CD4-positive, CD25-positive, alpha-beta regulatory T cell (primary cell): Measurements from ENCODE around the gene MED13L. TPM values are rescaled to one million over a fixed set of nuclear protein-coding genes. Genes with fewer than 3 reads are reported as not detected.
A peak's percentile ranks its signal among the peaks of the same experiment; 100 is the strongest.

Experiments
- ATAC-seq, 2 donors: fragments of 150-1000 bp; cut with Tn5 transposase; one replicate each; pipeline ENCODE4 v1.10.0; 2021; ENCODE audit warnings: low read depth in 2 of 2, moderate number of reproducible peaks in 2 of 2, moderate library complexity in 1 of 2
- DNase-seq, 3 donors: peaks; one replicate each; pipeline versions ENCODE4 v3.0.0 to v3.0.0-alpha.2; 2012 to 2022; ENCODE audit warnings: mixed read lengths in 1 of 3
- H3K27ac ChIP-seq: one replicate; pipeline ENCODE4 v1.7.0; 2013; ENCODE audit warnings: mild to moderate bottlenecking, low read length; ENCODE audit not compliant: insufficient read depth, poor library complexity, severe bottlenecking
- H3K27me3 ChIP-seq: one replicate; pipeline ENCODE4 v1.7.0; 2013; ENCODE audit warnings: low read length; ENCODE audit not compliant: control insufficient read depth, insufficient read depth
- H3K36me3 ChIP-seq: one replicate; pipeline ENCODE4 v1.7.0; 2013; ENCODE audit warnings: mild to moderate bottlenecking, low read length, moderate library complexity; ENCODE audit not compliant: control insufficient read depth, insufficient read depth
- H3K4me1 ChIP-seq: 2 replicates; pipeline ENCODE4 v1.7.0; 2013; ENCODE audit warnings: mild to moderate bottlenecking, low read length; ENCODE audit not compliant: insufficient read depth, control insufficient read depth, poor library complexity, severe bottlenecking
- H3K4me3 ChIP-seq: one replicate; pipeline ENCODE4 v1.7.0; 2013; ENCODE audit warnings: low read depth, mild to moderate bottlenecking, low read length, moderate library complexity
- H3K9me3 ChIP-seq, 2 experiments: 1 replicate in 1 of 2; 2 replicates in 1 of 2; pipeline ENCODE4 v1.7.0; 2013; ENCODE audit warnings: low read length in 2 of 2, mild to moderate bottlenecking in 1 of 2, moderate library complexity in 1 of 2; ENCODE audit not compliant: control insufficient read depth in 2 of 2
- H3K27ac Mint-ChIP-seq, 3 donors: one replicate each; pipeline ENCODE4 v1.8.0; 2020 to 2022; ENCODE audit warnings: mild to moderate bottlenecking in 3 of 3, mixed read lengths in 3 of 3, moderate library complexity in 2 of 3
- H3K27me3 Mint-ChIP-seq: one replicate; pipeline ENCODE4 v1.8.0; 2022; ENCODE audit warnings: mild to moderate bottlenecking, mixed read lengths
- H3K36me3 Mint-ChIP-seq: one replicate; pipeline ENCODE4 v1.8.0; 2020; ENCODE audit warnings: mixed read lengths
- H3K4me1 Mint-ChIP-seq, 4 donors: one replicate each; pipeline ENCODE4 v1.8.0; 2020 to 2022; ENCODE audit warnings: mixed read lengths in 4 of 4, mild to moderate bottlenecking in 1 of 4
- H3K4me3 Mint-ChIP-seq, 4 donors: one replicate each; pipeline ENCODE4 v1.8.0; 2020 to 2022; ENCODE audit warnings: mild to moderate bottlenecking in 4 of 4, mixed read lengths in 4 of 4, moderate library complexity in 3 of 4
- H3K9me3 Mint-ChIP-seq, 7 donors: one replicate each; pipeline ENCODE4 v1.8.0; 2020 to 2022; ENCODE audit warnings: mixed read lengths in 7 of 7, mild to moderate bottlenecking in 3 of 7, moderate library complexity in 2 of 7
- polyA plus RNA-seq, 4 donors: library from polyadenylated mRNA; unstranded; fragments of 300-500 nt; fragmentation: Illumina TruSeq; gene quantifications; one replicate each; pipeline ENCODE4 v1.2.3, GENCODE V29; 2021
- total RNA-seq: library from RNA; stranded (reverse); gene quantifications from one replicate; pipeline ENCODE4 v1.2.3, GENCODE V29; 2022

MED13L gene
- total and polyA plus RNA-seq, 5 donors from 2014 or later, result 4.5 to 179 (median 7.0) TPM

- H3K27me3 Mint-ChIP-seq, result peaks cover 19% of the 10 kb centered on the region
These were observed 3.5 kb downstream of the MED13L start for GRCh38 chr12:116273813-116274550.

GRCh38 chr12:116267948-116268347, 9.5 kb downstream of the MED13L start:
- Histone ChIP-seq H3K9me3 (no peaks in the 10 kb centered on the region), H3K4me3 (no peak overlapping the region), H3K36me3 (no peaks in the 10 kb centered on the region), H3K27me3 (no peaks in the 10 kb centered on the region), H3K27ac (no peak overlapping the region), H3K4me1 (peaks cover 16% of the 10 kb centered on the region)
- Mint-ChIP-seq H3K36me3 (no peaks in the 10 kb centered on the region), H3K4me1 (peaks cover 0 to 37% (median 26%) of the 10 kb centered on the region in 4 donors), H3K9me3 (no peaks in the 10 kb centered on the region), H3K27me3 (no peaks in the 10 kb centered on the region), H3K4me3 (no peak overlapping the region), H3K27ac (no peak overlapping the region)
- DNase-seq, result no peak
- ATAC-seq, result no peak

More at GRCh38 chr12:116273813-116274550, 3.5 kb downstream of the MED13L start:
- H3K27ac ChIP-seq, result no peak overlapping the region
- H3K36me3 ChIP-seq, result no peaks in the 10 kb centered on the region
- no peaks in the 10 kb centered on the region for H3K9me3 ChIP-seq
- no peak for DNase-seq
- peaks cover 31% of the 10 kb centered on the region for H3K4me1 ChIP-seq
- no peak for ATAC-seq
- Mint-ChIP-seq H3K4me3 (peak overlapping the region; percentile 52 to 97 (median 60)), H3K9me3 (peaks cover 0 to 3% (median 0%) of the 10 kb centered on the region in 7 donors), H3K27ac (no peak overlapping the region), H3K36me3 (peaks cover 3% of the 10 kb centered on the region), H3K4me1 (peaks cover 20 to 59% (median 46%) of the 10 kb centered on the region in 4 donors)
- no peaks in the 10 kb centered on the region for H3K27me3 ChIP-seq
- H3K4me3 ChIP-seq, result peak overlapping the region; percentile 77

GRCh38 chr12:116266631-116267349, 10.7 kb downstream of the MED13L start:
- Histone ChIP-seq H3K27me3 (no peaks in the 10 kb centered on the region), H3K36me3 (no peaks in the 10 kb centered on the region), H3K27ac (no peak overlapping the region), H3K4me1 (peaks cover 16% of the 10 kb centered on the region), H3K4me3 (peak overlapping the region; percentile 0), H3K9me3 (no peaks in the 10 kb centered on the region)
- H3K4me1 Mint-ChIP-seq, result peaks cover 1 to 40% (median 28%) of the 10 kb centered on the region in 4 donors
- DNase-seq, result no peak
- H3K4me3 Mint-ChIP-seq, result no peak overlapping the region
- no peaks in the 10 kb centered on the region for H3K9me3 Mint-ChIP-seq
- H3K36me3 Mint-ChIP-seq, result no peaks in the 10 kb centered on the region
- H3K27me3 Mint-ChIP-seq, result no peaks in the 10 kb centered on the region
- no peak for ATAC-seq
- H3K27ac Mint-ChIP-seq, result no peak overlapping the region

GRCh38 chr12:116266168-116266601, 11.3 kb downstream of the MED13L start:
- Histone ChIP-seq H3K9me3 (no peaks in the 10 kb centered on the region), H3K36me3 (no peaks in the 10 kb centered on the region), H3K27me3 (no peaks in the 10 kb centered on the region), H3K4me1 (peaks cover 16% of the 10 kb centered on the region), H3K4me3 (no peak overlapping the region), H3K27ac (no peak overlapping the region)
- no peaks in the 10 kb centered on the region for H3K9me3 Mint-ChIP-seq
- peaks cover 5 to 38% (median 31%) of the 10 kb centered on the region in 4 donors for H3K4me1 Mint-ChIP-seq
- H3K27ac Mint-ChIP-seq, result no peak overlapping the region
- DNase-seq (no peak), ATAC-seq (no peak)
- no peaks in the 10 kb centered on the region for H3K27me3 Mint-ChIP-seq
- H3K36me3 Mint-ChIP-seq, result no peaks in the 10 kb centered on the region
- H3K4me3 Mint-ChIP-seq, result no peak overlapping the region

- no peak overlapping the region for H3K27ac Mint-ChIP-seq
- ATAC-seq, result no peak
- no peaks in the 10 kb centered on the region for H3K27me3 ChIP-seq
- peak overlapping the region in 1 of 4 donors; percentile 29 for H3K4me3 Mint-ChIP-seq
- H3K9me3 ChIP-seq, result no peaks in the 10 kb centered on the region
- no peak overlapping the region for H3K4me3 ChIP-seq
- H3K36me3 Mint-ChIP-seq, result no peaks in the 10 kb centered on the region
- no peak overlapping the region for H3K27ac ChIP-seq
- no peaks in the 10 kb centered on the region for H3K27me3 Mint-ChIP-seq
- peaks cover 5 to 44% (median 37%) of the 10 kb centered on the region in 4 donors for H3K4me1 Mint-ChIP-seq
- peaks cover 16% of the 10 kb centered on the region for H3K4me1 ChIP-seq
- no peak for DNase-seq
- no peaks in the 10 kb centered on the region for H3K36me3 ChIP-seq
- no peaks in the 10 kb centered on the region for H3K9me3 Mint-ChIP-seq
These were observed 11.9 kb downstream of the MED13L start for GRCh38 chr12:116265351-116266147.

GRCh38 chr12:116264525-116265070, 12.9 kb downstream of the MED13L start:
- peak overlapping the region in 3 of 4 donors; percentile 5 to 59 (median 16) for H3K4me3 Mint-ChIP-seq

GRCh38 chr12:116263844-116264243, 13.6 kb downstream of the MED13L start:
- Mint-ChIP-seq H3K36me3 (no peaks in the 10 kb centered on the region), H3K27ac (no peak overlapping the region), H3K27me3 (no peaks in the 10 kb centered on the region), H3K4me3 (no peak overlapping the region), H3K4me1 (peaks cover 9 to 44% (median 35%) of the 10 kb centered on the region in 4 donors), H3K9me3 (no peaks in the 10 kb centered on the region)
- Histone ChIP-seq H3K27ac (no peak overlapping the region), H3K4me1 (peaks cover 16% of the 10 kb centered on the region), H3K36me3 (no peaks in the 10 kb centered on the region), H3K4me3 (no peak overlapping the region), H3K9me3 (no peaks in the 10 kb centered on the region), H3K27me3 (no peaks in the 10 kb centered on the region)
- ATAC-seq, result no peak
- DNase-seq, result no peak

More at GRCh38 chr12:116264525-116265070, 12.9 kb downstream of the MED13L start:
- ATAC-seq (no peak), DNase-seq (no peak)
- Mint-ChIP-seq H3K27ac (peak overlapping the region in 2 of 3 donors; percentile 16 to 74), H3K27me3 (no peaks in the 10 kb centered on the region), H3K9me3 (no peaks in the 10 kb centered on the region), H3K36me3 (no peaks in the 10 kb centered on the region), H3K4me1 (peaks cover 9 to 41% (median 35%) of the 10 kb centered on the region in 4 donors)
- no peaks in the 10 kb centered on the region for H3K27me3 ChIP-seq
- H3K9me3 ChIP-seq, result no peaks in the 10 kb centered on the region
- peaks cover 16% of the 10 kb centered on the region for H3K4me1 ChIP-seq
- H3K4me3 ChIP-seq, result peak overlapping the region; percentile 5
- H3K36me3 ChIP-seq, result no peaks in the 10 kb centered on the region
- H3K27ac ChIP-seq, result no peak overlapping the region
